Osteoblast (primary cell): ENCODE results near the gene CAMTA1. TPM values are rescaled to one million over a fixed set of nuclear protein-coding genes. Genes with fewer than 3 reads are reported as not detected.

Source experiments
- DNase-seq: peaks from one replicate; pipeline ENCODE4 v3.0.0; 2011; ENCODE audit warnings: low spot score, mixed read lengths; ENCODE audit not compliant: insufficient read length; ENCODE audit errors: missing footprints
- H2AFZ ChIP-seq: 2 replicates; pipeline ENCODE4 v1.6.0; 2011; ENCODE audit warnings: mild to moderate bottlenecking, low read length
- H3K27ac ChIP-seq: 2 replicates; pipeline ENCODE4 v1.5.1; 2011; ENCODE audit warnings: mild to moderate bottlenecking, low read depth, low read length, moderate library complexity
- H3K27me3 ChIP-seq: 2 replicates; pipeline ENCODE4 v1.6.0; 2012; ENCODE audit warnings: mild to moderate bottlenecking, control low read depth, inconsistent platforms, low read length, moderate library complexity; ENCODE audit not compliant: insufficient read depth
- H3K36me3 ChIP-seq: 2 replicates; pipeline ENCODE4 v1.5.1; 2011; ENCODE audit warnings: mild to moderate bottlenecking, low read length, control low read depth, moderate library complexity; ENCODE audit not compliant: insufficient read depth
- H3K4me1 ChIP-seq: 2 replicates; pipeline ENCODE4 v1.5.1; 2011; ENCODE audit warnings: mild to moderate bottlenecking, low read length, control low read depth, moderate library complexity; ENCODE audit not compliant: insufficient read depth
- H3K4me2 ChIP-seq: 2 replicates; pipeline ENCODE4 v1.6.0; 2011; ENCODE audit warnings: mild to moderate bottlenecking, low read length; ENCODE audit not compliant: insufficient read depth
- H3K4me3 ChIP-seq: fragments of 200-600 bp; sonication (generic); 3 replicates; pipeline ENCODE4 v1.5.1; 2012; ENCODE audit warnings: mild to moderate bottlenecking, low read length, inconsistent platforms; ENCODE audit not compliant: insufficient read depth
- H3K79me2 ChIP-seq: 2 replicates; pipeline ENCODE4 v1.6.0; 2012; ENCODE audit warnings: mild to moderate bottlenecking, low read length, control low read depth, inconsistent platforms; ENCODE audit not compliant: insufficient read depth
- H3K9me3 ChIP-seq: 2 replicates; pipeline ENCODE4 v1.5.1; 2011; ENCODE audit warnings: low read depth, low read length, control low read depth
- H4K20me1 ChIP-seq: 2 replicates; pipeline ENCODE4 v1.6.0; 2012; ENCODE audit warnings: mild to moderate bottlenecking, low read length, control low read depth; ENCODE audit not compliant: insufficient read depth
- CTCF ChIP-seq: IDR thresholded peaks from 2 replicates; pipeline ENCODE4 v1.5.1; 2011; ENCODE audit warnings: mild to moderate bottlenecking, low read depth, low read length, moderate library complexity; ENCODE audit errors: extremely low read depth
- total RNA-seq: library from RNA; depleted of rRNA; stranded (reverse); fragments of >200 nt; gene quantifications from 2 replicates; pipeline ENCODE4 v1.2.3, GENCODE V29; 2012

The CAMTA1 gene
- total RNA-seq, 1 donor, result 47.4 TPM

GRCh38 chr1:7557301-7557891 is 772.1 kb downstream of the CAMTA1 start:
- Histone ChIP-seq H4K20me1 (no peaks in the 10 kb centered on the region), H3K36me3 (no peaks in the 10 kb centered on the region), H3K4me3 (no peak overlapping the region), H3K9me3 (no peaks in the 10 kb centered on the region), H3K79me2 (no peaks in the 10 kb centered on the region), H3K27me3 (no peaks in the 10 kb centered on the region), H2AFZ (no peak overlapping the region), H3K4me2 (no peak overlapping the region), H3K27ac (no peak overlapping the region), H3K4me1 (peaks cover 9% of the 10 kb centered on the region)
- no peak for TF ChIP-seq CTCF
- DNase-seq, result peak; percentile 79

- no peak overlapping the region for H3K4me2 ChIP-seq
- H4K20me1 ChIP-seq, result no peaks in the 10 kb centered on the region
- no peak overlapping the region for H3K4me3 ChIP-seq
- TF ChIP-seq CTCF, result no peak
- no peak overlapping the region for H2AFZ ChIP-seq
- DNase-seq, result peak; percentile 49
- H3K27me3 ChIP-seq, result no peaks in the 10 kb centered on the region
- H3K9me3 ChIP-seq, result no peaks in the 10 kb centered on the region
- no peaks in the 10 kb centered on the region for H3K36me3 ChIP-seq
- no peak overlapping the region for H3K27ac ChIP-seq
- peaks cover 4% of the 10 kb centered on the region for H3K4me1 ChIP-seq
- no peaks in the 10 kb centered on the region for H3K79me2 ChIP-seq
Observed at GRCh38 chr1:7558041-7558461, 772.8 kb downstream of the CAMTA1 start.

- no peaks in the 10 kb centered on the region for H3K27me3 ChIP-seq
- no peak for TF ChIP-seq CTCF
- no peak overlapping the region for H3K27ac ChIP-seq
Observed at GRCh38 chr1:7558481-7558880, 773.2 kb downstream of the CAMTA1 start.

GRCh38 chr1:7558921-7559869 is 773.9 kb downstream of the CAMTA1 start:
- no peak for TF ChIP-seq CTCF
- peak; percentile 58 for DNase-seq
- Histone ChIP-seq H3K79me2 (no peaks in the 10 kb centered on the region), H3K27me3 (no peaks in the 10 kb centered on the region), H3K4me2 (no peak overlapping the region), H3K4me1 (peaks cover 4% of the 10 kb centered on the region), H3K36me3 (no peaks in the 10 kb centered on the region), H3K27ac (no peak overlapping the region), H2AFZ (no peak overlapping the region), H3K4me3 (no peak overlapping the region), H4K20me1 (no peaks in the 10 kb centered on the region), H3K9me3 (no peaks in the 10 kb centered on the region)

More at GRCh38 chr1:7558481-7558880, 773.2 kb downstream of the CAMTA1 start:
- DNase-seq, result peak; percentile 42
- Histone ChIP-seq H3K4me3 (no peak overlapping the region), H3K9me3 (no peaks in the 10 kb centered on the region), H3K36me3 (no peaks in the 10 kb centered on the region), H4K20me1 (no peaks in the 10 kb centered on the region), H3K4me1 (peaks cover 4% of the 10 kb centered on the region), H2AFZ (no peak overlapping the region), H3K79me2 (no peaks in the 10 kb centered on the region), H3K4me2 (no peak overlapping the region)
